Measurements from ENCODE around the gene SAMM50.

SAMM50 gene

GRCh38 chr22:43998679-43999264 lies 43.5 kb downstream of the SAMM50 start:
- H3K4me2 ChIP-seq (ENCODE audit: insufficient read depth, low read length, poor library complexity, severe bottlenecking): no peak overlapping the region
- H3K9me3 ChIP-seq (replicated peaks in 1 of 2; ENCODE audit: control insufficient read depth in 2 of 2, insufficient read depth in 1 of 2, low read depth in 1 of 2, low read length in 2 of 2): no peaks in the 10 kb centered on the region
- H2BK12ac ChIP-seq (ENCODE audit: low read length): no peak overlapping the region
- H3K14ac ChIP-seq (ENCODE audit: low read length): no peak overlapping the region
- H3K18ac ChIP-seq (ENCODE audit: low read length): no peak overlapping the region
- H3K4me3 ChIP-seq (ENCODE audit: low read length in 2 of 2): no peak overlapping the region
- H3K4ac ChIP-seq (ENCODE audit: low read length): no peak overlapping the region
- H2AFZ ChIP-seq (ENCODE audit: low read length): no peak overlapping the region
- no peak overlapping the region for H2BK120ac ChIP-seq (ENCODE audit: low read depth, low read length)
- peaks cover 0 to 3% of the 10 kb centered on the region in 2 donors for H3K4me1 ChIP-seq (ENCODE audit: control insufficient read depth in 2 of 2, insufficient read depth in 1 of 2, low read depth in 1 of 2, low read length in 2 of 2)
- H2AK5ac ChIP-seq (ENCODE audit: low read depth, low read length): no peak overlapping the region
- H3K79me1 ChIP-seq (ENCODE audit: low read depth, low read length): no peaks in the 10 kb centered on the region
- no peak overlapping the region for H3K23ac ChIP-seq (ENCODE audit: low read depth, low read length, poor library complexity)
- no peak overlapping the region for H4K91ac ChIP-seq (ENCODE audit: low read depth, low read length, poor library complexity)
- no peak overlapping the region for H2BK15ac ChIP-seq (ENCODE audit: low read length)
- H3K36me3 ChIP-seq (replicated peaks in 1 of 2; ENCODE audit: control insufficient read depth in 2 of 2, insufficient read depth in 2 of 2, low read length in 2 of 2): peaks cover 20 to 64% of the 10 kb centered on the region in 2 donors
- DNase-seq (ENCODE audit: low spot score): no peak
- H3K27ac ChIP-seq (replicated peaks; ENCODE audit: low read length): no peak overlapping the region
- H3K27me3 ChIP-seq (ENCODE audit: control insufficient read depth in 3 of 3, insufficient read depth in 3 of 3, low read depth in 1 of 3, low read length in 3 of 3): no peaks in the 10 kb centered on the region
- H3K9ac ChIP-seq (ENCODE audit: low read depth, low read length, poor library complexity): no peak overlapping the region
- no peak overlapping the region for H4K8ac ChIP-seq (ENCODE audit: low read depth, low read length)
- H2BK5ac ChIP-seq (ENCODE audit: low read length): no peak overlapping the region
- no CpG with 5 or more reads among the region's 15 CpGs for WGBS, 2 donors (ENCODE audit: extremely low coverage in 2 of 2, insufficient read length in 2 of 2, insufficient replicate concordance in 1 of 2)

GRCh38 chr22:43999378-43999777 lies 44.1 kb downstream of the SAMM50 start:
- H3K27me3 ChIP-seq (ENCODE audit: control insufficient read depth in 3 of 3, insufficient read depth in 3 of 3, low read depth in 1 of 3, low read length in 3 of 3): no peaks in the 10 kb centered on the region
- H4K8ac ChIP-seq (ENCODE audit: low read depth, low read length): no peak overlapping the region
- H2BK15ac ChIP-seq (ENCODE audit: low read length): no peak overlapping the region
- H3K9ac ChIP-seq (ENCODE audit: low read depth, low read length, poor library complexity): no peak overlapping the region
- peaks cover 17 to 58% of the 10 kb centered on the region in 2 donors for H3K36me3 ChIP-seq (replicated peaks in 1 of 2; ENCODE audit: control insufficient read depth in 2 of 2, insufficient read depth in 2 of 2, low read length in 2 of 2)
- H3K4me3 ChIP-seq (ENCODE audit: low read length in 2 of 2): no peak overlapping the region
- H3K4ac ChIP-seq (ENCODE audit: low read length): no peak overlapping the region
- H2AFZ ChIP-seq (ENCODE audit: low read length): no peak overlapping the region
- H3K14ac ChIP-seq (ENCODE audit: low read length): no peak overlapping the region
- no peak overlapping the region for H3K18ac ChIP-seq (ENCODE audit: low read length)
- H2AK5ac ChIP-seq (ENCODE audit: low read depth, low read length): no peak overlapping the region
- H2BK120ac ChIP-seq (ENCODE audit: low read depth, low read length): no peak overlapping the region
- no peak overlapping the region for H4K91ac ChIP-seq (ENCODE audit: low read depth, low read length, poor library complexity)
- no peaks in the 10 kb centered on the region for H3K9me3 ChIP-seq (replicated peaks in 1 of 2; ENCODE audit: control insufficient read depth in 2 of 2, insufficient read depth in 1 of 2, low read depth in 1 of 2, low read length in 2 of 2)
- no peak overlapping the region for H3K27ac ChIP-seq (replicated peaks; ENCODE audit: low read length)
- H2BK5ac ChIP-seq (ENCODE audit: low read length): no peak overlapping the region
- H3K4me1 ChIP-seq (ENCODE audit: control insufficient read depth in 2 of 2, insufficient read depth in 1 of 2, low read depth in 1 of 2, low read length in 2 of 2): peaks cover 0 to 3% of the 10 kb centered on the region in 2 donors
- DNase-seq (ENCODE audit: low spot score): no peak
- no peak overlapping the region for H2BK12ac ChIP-seq (ENCODE audit: low read length)
- H3K4me2 ChIP-seq (ENCODE audit: insufficient read depth, low read length, poor library complexity, severe bottlenecking): no peak overlapping the region
- no peak overlapping the region for H3K23ac ChIP-seq (ENCODE audit: low read depth, low read length, poor library complexity)
- no peaks in the 10 kb centered on the region for H3K79me1 ChIP-seq (ENCODE audit: low read depth, low read length)
- no CpG with 5 or more reads among the region's 3 CpGs for WGBS, 2 donors (ENCODE audit: extremely low coverage in 2 of 2, insufficient read length in 2 of 2, insufficient replicate concordance in 1 of 2)

- Histone ChIP-seq H4K91ac (ENCODE audit: low read depth, low read length, poor library complexity) (no peak overlapping the region), H2AFZ (ENCODE audit: low read length) (no peak overlapping the region), H4K8ac (ENCODE audit: low read depth, low read length) (no peak overlapping the region), H3K14ac (ENCODE audit: low read length) (no peak overlapping the region), H3K18ac (ENCODE audit: low read length) (no peak overlapping the region), H3K27ac (replicated peaks; ENCODE audit: low read length) (no peak overlapping the region), H2BK120ac (ENCODE audit: low read depth, low read length) (no peak overlapping the region), H3K4me2 (ENCODE audit: insufficient read depth, low read length, poor library complexity, severe bottlenecking) (no peak overlapping the region), H2BK12ac (ENCODE audit: low read length) (no peak overlapping the region), H3K36me3 (replicated peaks in 1 of 2; ENCODE audit: control insufficient read depth in 2 of 2, insufficient read depth in 2 of 2, low read length in 2 of 2) (peaks cover 15 to 51% of the 10 kb centered on the region in 2 donors), H3K79me1 (ENCODE audit: low read depth, low read length) (no peaks in the 10 kb centered on the region), H3K4me3 (ENCODE audit: low read length in 2 of 2) (no peak overlapping the region), H3K9me3 (replicated peaks in 1 of 2; ENCODE audit: control insufficient read depth in 2 of 2, insufficient read depth in 1 of 2, low read depth in 1 of 2, low read length in 2 of 2) (no peaks in the 10 kb centered on the region), H2BK5ac (ENCODE audit: low read length) (no peak overlapping the region), H3K23ac (ENCODE audit: low read depth, low read length, poor library complexity) (no peak overlapping the region), H3K4ac (ENCODE audit: low read length) (no peak overlapping the region), H3K9ac (ENCODE audit: low read depth, low read length, poor library complexity) (no peak overlapping the region), H3K4me1 (ENCODE audit: control insufficient read depth in 2 of 2, insufficient read depth in 1 of 2, low read depth in 1 of 2, low read length in 2 of 2) (peaks cover 0 to 3% of the 10 kb centered on the region in 2 donors), H2AK5ac (ENCODE audit: low read depth, low read length) (no peak overlapping the region), H3K27me3 (ENCODE audit: control insufficient read depth in 3 of 3, insufficient read depth in 3 of 3, low read depth in 1 of 3, low read length in 3 of 3) (no peaks in the 10 kb centered on the region), H2BK15ac (ENCODE audit: low read length) (no peak overlapping the region)
- no CpG with 5 or more reads among the region's 4 CpGs for WGBS, 2 donors (ENCODE audit: extremely low coverage in 2 of 2, insufficient read length in 2 of 2, insufficient replicate concordance in 1 of 2)
- no peak for DNase-seq (ENCODE audit: low spot score)
Measured at GRCh38 chr22:44000123-44000522, 44.9 kb downstream of the SAMM50 start.

- no peak overlapping the region for H3K27ac ChIP-seq (replicated peaks; ENCODE audit: low read length)
- H3K36me3 ChIP-seq (replicated peaks in 1 of 2; ENCODE audit: control insufficient read depth in 2 of 2, insufficient read depth in 2 of 2, low read length in 2 of 2): peaks cover 13 to 37% of the 10 kb centered on the region in 2 donors
- no peaks in the 10 kb centered on the region for H3K27me3 ChIP-seq (ENCODE audit: control insufficient read depth in 3 of 3, insufficient read depth in 3 of 3, low read depth in 1 of 3, low read length in 3 of 3)
- no peak overlapping the region for H3K9ac ChIP-seq (ENCODE audit: low read depth, low read length, poor library complexity)
- no peak overlapping the region for H2BK5ac ChIP-seq (ENCODE audit: low read length)
- no peak overlapping the region for H2BK15ac ChIP-seq (ENCODE audit: low read length)
- no CpG with 5 or more reads among the region's 7 CpGs for WGBS, 2 donors (ENCODE audit: extremely low coverage in 2 of 2, insufficient read length in 2 of 2, insufficient replicate concordance in 1 of 2)
- H3K23ac ChIP-seq (ENCODE audit: low read depth, low read length, poor library complexity): no peak overlapping the region
- no peak overlapping the region for H3K4me3 ChIP-seq (ENCODE audit: low read length in 2 of 2)
- no peak overlapping the region for H2BK12ac ChIP-seq (ENCODE audit: low read length)
- no peak overlapping the region for H3K4ac ChIP-seq (ENCODE audit: low read length)
- no peak for DNase-seq (ENCODE audit: low spot score)
- H4K8ac ChIP-seq (ENCODE audit: low read depth, low read length): no peak overlapping the region
- no peak overlapping the region for H3K14ac ChIP-seq (ENCODE audit: low read length)
- H4K91ac ChIP-seq (ENCODE audit: low read depth, low read length, poor library complexity): no peak overlapping the region
- no peak overlapping the region for H2AK5ac ChIP-seq (ENCODE audit: low read depth, low read length)
- no peak overlapping the region for H2AFZ ChIP-seq (ENCODE audit: low read length)
- no peak overlapping the region for H3K4me2 ChIP-seq (ENCODE audit: insufficient read depth, low read length, poor library complexity, severe bottlenecking)
- H3K4me1 ChIP-seq (ENCODE audit: control insufficient read depth in 2 of 2, insufficient read depth in 1 of 2, low read depth in 1 of 2, low read length in 2 of 2): peaks cover 0 to 3% of the 10 kb centered on the region in 2 donors
- H3K79me1 ChIP-seq (ENCODE audit: low read depth, low read length): no peaks in the 10 kb centered on the region
- H3K18ac ChIP-seq (ENCODE audit: low read length): no peak overlapping the region
- peaks cover 3 to 6% of the 10 kb centered on the region in 2 donors for H3K9me3 ChIP-seq (replicated peaks in 1 of 2; ENCODE audit: control insufficient read depth in 2 of 2, insufficient read depth in 1 of 2, low read depth in 1 of 2, low read length in 2 of 2)
- H2BK120ac ChIP-seq (ENCODE audit: low read depth, low read length): no peak overlapping the region
Measured at GRCh38 chr22:44001521-44001920, 46.3 kb downstream of the SAMM50 start.
